Measurements from ENCODE around the gene HSF4.

HSF4 gene

DNA sequence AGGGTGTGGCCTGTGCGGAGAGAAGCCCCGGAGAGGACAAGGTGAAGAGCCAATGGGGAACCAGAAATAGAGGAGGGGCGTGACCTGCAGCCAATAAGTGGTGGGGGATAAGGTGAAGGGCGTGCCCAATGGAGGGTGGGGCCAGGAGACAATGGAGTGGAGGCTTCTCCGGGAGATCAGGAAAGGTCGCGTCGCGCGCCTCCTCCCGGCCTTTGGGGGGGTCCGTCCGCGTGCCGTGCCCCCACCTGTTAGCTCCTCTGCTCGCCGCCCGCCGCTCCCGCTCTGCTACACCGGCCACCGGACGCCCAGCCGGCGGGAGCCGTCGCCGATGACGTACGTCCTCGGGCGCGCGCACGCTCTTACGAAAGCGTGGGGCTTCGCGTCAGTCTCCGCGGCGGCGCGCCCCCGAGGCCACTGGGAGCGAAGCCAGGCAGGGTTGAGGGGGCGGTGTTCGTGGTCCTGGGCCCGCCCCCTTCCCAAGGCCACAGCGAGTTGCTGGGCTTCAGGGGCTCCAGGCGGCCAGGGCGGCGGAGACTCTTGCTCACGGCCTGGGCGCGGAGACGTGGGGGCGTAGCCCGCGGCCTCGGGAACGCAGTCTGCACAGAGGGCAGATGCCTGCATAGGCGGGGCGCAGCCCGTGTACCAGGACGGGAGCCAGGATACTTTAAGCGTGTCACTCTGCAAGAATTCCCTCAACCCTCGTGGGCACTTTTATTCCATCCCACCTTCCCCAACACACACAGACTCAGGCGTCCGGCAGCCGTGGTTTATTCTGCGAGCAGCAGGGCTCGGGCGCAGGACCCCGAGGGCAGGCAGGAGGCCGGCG, 19.3 kb downstream of the HSF4 start, which contains the start of gene MATCAP1:
Gene MATCAP1 (minus strand): TSS at position 337 of the 826 bp plus-strand sequence. CDS start 3,353 bp downstream, outside the sequence.
- DNase-seq (ENCODE audit: low spot score), result peak; percentile 99

- no peak for DNase-seq (ENCODE audit: low spot score)
Observed at GRCh38 chr16:67184453-67184994, 20.0 kb downstream of the HSF4 start.

- peak; percentile 86 for DNase-seq (ENCODE audit: low spot score)
Observed at GRCh38 chr16:67184995-67185650, 20.6 kb downstream of the HSF4 start.

DNA sequence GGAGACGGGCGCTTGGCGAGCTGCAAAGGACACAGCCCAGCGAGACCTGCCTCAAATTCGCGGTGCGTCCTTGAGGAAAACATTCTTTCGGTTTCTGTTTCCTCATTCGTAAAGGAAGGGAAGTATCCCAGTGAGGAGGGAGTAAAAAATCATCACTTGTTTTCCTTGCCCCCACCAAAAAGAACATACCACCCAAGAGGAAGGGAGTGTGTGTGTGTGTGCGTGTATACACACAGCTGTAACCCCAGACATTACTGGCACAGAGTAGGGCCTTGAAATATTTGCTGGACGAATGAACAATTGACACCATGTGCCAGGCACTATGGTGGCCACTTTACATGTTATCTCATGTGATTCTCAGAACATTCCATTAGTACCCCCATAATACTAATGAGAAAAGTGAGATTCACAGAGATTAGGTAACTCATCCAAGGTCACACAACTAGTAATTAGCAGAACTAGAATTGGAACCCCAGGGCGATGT, 21.1 kb downstream of the HSF4 start:
- DNase-seq (ENCODE audit: low spot score), result no peak

DNA sequence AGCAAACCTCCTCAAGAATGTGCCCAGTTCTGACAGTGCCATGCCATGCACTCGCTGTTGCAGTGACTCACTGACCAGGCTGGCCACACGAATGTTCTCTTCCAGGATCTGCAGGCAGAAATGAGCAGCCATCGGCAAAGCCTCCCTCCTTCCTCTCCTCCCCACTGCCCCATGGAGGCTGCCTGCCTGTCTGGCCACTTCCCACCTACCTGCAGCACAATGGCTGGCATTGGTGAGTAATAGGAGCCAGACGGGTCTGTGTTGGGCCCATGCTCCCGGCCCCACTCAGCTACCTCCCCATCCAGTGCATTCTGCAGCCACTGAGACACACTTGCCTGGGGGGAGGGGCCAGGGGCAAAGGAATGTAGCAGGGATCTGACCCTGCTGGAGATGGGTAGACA, 22.0 kb downstream of the HSF4 start:
- no peak for DNase-seq (ENCODE audit: low spot score)

GRCh38 chr16:67187175-67187890, 22.8 kb downstream of the HSF4 start:
- no peak for DNase-seq (ENCODE audit: low spot score)

GRCh38 chr16:67188323-67188722, 23.8 kb downstream of the HSF4 start:
- no peak for DNase-seq (ENCODE audit: low spot score)

GRCh38 chr16:67188798-67189197, 24.3 kb downstream of the HSF4 start:
- DNase-seq (ENCODE audit: low spot score), result no peak

DNA sequence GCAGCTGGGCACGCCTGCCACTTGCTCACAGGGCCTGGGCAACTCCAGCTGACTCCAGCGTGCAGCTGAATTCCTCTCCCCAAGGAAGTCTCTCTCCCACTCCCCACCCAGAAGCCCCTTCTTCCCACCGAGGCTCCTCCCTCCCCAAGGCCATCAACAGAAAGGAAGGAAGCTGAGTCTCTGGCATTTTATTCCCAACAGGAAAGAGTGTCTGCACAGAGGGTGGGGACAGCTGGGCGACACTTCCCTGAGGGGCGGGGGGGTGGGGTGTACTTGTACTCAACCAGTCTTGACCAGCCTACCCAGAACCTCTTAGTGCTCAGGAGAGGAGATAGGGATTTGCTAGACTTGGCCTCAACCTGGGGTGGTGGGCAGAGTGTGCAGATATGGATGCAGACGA, 25.5 kb downstream of the HSF4 start, which contains the start of gene EXOC3L1:
Gene EXOC3L1 (minus strand): TSS at position 96 of the 400 bp plus-strand sequence. CDS start 460 bp downstream, outside the sequence.
- DNase-seq (ENCODE audit: low spot score), result peak; percentile 81

DNA sequence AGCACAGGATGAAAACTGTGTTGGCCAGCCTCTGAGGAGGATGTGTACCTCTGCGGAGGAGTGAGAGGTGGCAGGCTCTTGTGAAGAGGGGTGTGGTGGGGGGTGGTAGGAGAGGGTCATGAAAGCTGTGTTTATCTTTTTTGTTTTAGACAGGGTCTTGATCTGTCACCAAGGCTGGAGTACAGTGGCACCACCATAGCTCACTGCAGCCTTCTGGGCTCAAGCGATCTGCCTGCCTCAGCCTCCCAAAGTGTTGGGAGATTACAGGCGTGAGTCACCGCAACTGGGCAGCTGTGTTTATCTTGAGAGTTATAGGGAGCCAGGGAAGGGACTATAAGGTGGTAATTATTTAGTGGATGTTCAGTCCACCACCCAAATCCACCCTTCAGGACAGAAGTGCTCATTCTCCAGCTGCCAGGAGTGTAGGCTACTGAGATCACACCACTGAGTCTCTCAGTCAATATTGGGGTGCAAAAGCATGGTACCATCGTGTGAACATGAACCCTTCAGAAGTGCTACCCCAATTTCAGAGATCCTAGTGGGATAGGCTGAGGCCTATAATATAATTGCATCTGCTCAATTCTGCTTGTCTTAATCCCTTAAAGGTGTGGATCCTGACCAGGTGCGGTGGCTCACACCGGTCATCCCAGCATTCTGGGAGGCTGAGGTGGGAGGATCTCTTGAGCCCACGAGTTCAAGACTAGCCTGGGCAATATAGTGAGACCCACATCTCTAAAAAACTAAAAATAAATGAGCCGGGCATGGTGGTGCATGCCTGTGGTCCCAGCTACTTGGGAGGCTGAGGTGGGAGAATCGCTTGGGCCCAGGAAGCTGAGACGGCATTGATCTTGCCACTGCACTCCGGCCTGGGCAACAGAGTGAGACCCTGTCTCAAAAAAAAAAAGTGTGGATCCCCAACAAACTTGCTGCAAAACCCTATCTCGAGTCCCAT, 26.2 kb downstream of the HSF4 start:
- no peak for DNase-seq (ENCODE audit: low spot score)

DNA sequence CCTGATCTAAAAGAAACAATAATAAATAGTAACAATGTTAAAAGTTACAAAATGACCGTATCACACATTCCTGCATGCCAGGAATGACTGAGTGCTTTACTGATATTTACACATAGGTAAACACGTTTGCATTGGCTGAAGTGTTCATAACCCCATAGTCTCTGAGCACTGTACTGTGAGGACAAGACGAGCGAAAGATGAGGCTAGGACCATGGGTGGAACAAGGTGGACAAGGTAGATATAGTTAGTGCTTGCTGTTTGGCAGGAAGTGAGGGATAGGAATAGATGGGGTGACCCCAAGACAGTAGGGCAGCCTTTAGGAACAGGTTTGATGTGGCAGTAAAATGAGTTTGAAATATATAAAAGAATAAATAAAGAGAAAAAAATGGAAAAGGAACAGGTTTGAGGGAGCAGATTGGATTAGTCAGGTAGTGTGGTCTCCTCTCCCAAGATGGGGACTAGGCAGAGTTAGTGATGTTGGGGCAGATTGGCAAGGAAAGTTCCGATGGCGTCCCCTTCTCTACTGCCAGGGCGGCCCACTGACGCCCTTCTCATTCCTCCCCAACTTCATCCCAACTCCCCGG, 27.0 kb downstream of the HSF4 start:
- no peak for DNase-seq (ENCODE audit: low spot score)

GRCh38 chr16:67191995-67192681, 27.6 kb downstream of the HSF4 start, which contains the start of gene E2F4:
E2F4 (plus strand) TSS chr16:67192155; CDS start chr16:67192228, 73 bp downstream.
- peak; percentile 87 for DNase-seq (ENCODE audit: low spot score)

DNA sequence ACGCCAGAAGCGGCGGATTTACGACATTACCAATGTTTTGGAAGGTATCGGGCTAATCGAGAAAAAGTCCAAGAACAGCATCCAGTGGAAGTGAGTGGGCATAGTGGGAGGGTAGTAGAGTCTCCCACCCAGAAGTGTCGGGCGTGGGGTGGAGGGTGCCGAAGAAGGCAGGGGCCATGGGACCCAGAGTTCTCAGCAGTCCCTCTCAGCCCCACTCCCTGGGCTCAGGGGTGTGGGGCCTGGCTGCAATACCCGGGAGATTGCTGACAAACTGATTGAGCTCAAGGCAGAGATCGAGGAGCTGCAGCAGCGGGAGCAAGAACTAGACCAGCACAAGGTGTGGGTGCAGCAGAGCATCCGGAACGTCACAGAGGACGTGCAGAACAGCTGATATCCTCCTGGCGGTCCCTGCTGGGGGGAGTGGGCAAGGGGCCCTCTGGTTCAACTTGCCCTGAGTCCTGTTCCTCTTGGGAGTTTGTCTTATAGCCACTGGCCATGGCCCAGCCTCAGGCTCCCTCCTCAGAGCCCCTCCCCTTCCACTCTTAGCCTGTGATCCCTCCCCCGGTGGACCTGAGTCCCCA, 28.3 kb downstream of the HSF4 start:
- DNase-seq (ENCODE audit: low spot score), result no peak

- DNase-seq (ENCODE audit: low spot score), result no peak
Observed at GRCh38 chr16:67193536-67193935, 29.0 kb downstream of the HSF4 start.

DNA sequence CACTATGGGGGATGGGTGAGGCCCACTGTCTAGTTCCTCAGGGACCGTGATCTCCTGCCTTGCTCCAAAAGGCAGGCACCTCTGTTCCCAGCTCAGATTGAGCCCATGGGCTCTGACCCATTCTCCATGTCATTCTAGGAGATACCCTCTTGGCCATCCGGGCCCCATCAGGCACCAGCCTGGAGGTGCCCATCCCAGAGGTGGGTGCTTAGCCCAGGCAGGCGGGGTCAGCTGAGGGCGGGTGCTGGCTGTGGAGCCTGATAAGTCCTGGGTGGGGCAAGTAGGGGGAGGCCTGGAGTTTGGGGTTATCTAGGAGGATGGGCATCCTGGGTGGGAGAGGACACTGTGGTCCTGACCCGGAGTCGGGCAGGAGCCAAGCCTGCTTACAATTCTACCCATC, 29.7 kb downstream of the HSF4 start:
- DNase-seq (ENCODE audit: low spot score), result no peak

DNA sequence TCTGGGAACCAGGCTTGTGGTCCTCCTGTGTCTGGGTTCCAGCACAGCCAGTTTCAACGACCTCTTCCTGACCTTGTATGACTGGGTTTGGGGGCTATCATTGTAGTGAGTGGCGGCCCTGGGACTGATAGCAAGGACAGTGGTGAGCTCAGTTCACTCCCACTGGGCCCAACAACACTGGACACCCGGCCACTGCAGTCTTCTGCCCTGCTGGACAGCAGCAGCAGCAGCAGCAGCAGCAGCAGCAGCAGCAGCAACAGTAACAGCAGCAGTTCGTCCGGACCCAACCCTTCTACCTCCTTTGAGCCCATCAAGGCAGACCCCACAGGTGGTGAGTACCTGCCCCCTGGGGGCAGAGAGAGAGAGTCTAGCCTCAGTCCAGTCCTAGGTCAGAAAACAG, 31.1 kb downstream of the HSF4 start:
- no peak for DNase-seq (ENCODE audit: low spot score)

DNA sequence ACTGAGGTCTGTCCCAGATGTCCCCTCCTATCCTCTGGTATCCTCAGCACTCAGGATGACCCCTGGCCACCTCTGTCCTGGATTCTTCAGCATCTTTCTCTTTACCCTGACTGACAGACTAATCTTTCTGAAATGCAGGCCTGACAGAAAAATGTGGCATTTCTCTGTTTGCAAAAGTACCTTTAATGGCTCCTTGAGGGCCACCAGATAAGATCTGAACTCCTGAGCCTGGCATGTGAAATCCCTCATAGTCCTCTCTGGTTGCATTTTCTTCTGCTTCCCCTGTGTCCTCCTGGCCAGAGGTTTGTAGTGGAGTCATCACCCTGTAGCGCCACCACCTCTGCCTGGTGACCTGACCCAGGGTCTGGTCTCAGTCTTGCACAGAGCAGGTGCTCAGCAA, 32.3 kb downstream of the HSF4 start:
- no peak for DNase-seq (ENCODE audit: low spot score)

GRCh38 chr16:67197704-67198103, 33.2 kb downstream of the HSF4 start:
- DNase-seq (ENCODE audit: low spot score), result no peak

GRCh38 chr16:67198238-67198734, 33.7 kb downstream of the HSF4 start:
- no peak for DNase-seq (ENCODE audit: low spot score)

Data from SK-N-DZ (cell line).